GM19467 (cell line): ENCODE results near the gene WFDC10B.
"Not testable (repeated sequence)": the region's sequence is repeated elsewhere in the genome, so short reads cannot be mapped to it uniquely, and the experiment has no call there.

ENCODE experiments used
- ATAC-seq: cut with Tn5 transposase; IDR thresholded peaks from one replicate; pipeline ENCODE4 v1.9.1; 2021; ENCODE audit warnings: mild to moderate bottlenecking, moderate library complexity; ENCODE audit not compliant: unreplicated experiment

The WFDC10B gene

DNA sequence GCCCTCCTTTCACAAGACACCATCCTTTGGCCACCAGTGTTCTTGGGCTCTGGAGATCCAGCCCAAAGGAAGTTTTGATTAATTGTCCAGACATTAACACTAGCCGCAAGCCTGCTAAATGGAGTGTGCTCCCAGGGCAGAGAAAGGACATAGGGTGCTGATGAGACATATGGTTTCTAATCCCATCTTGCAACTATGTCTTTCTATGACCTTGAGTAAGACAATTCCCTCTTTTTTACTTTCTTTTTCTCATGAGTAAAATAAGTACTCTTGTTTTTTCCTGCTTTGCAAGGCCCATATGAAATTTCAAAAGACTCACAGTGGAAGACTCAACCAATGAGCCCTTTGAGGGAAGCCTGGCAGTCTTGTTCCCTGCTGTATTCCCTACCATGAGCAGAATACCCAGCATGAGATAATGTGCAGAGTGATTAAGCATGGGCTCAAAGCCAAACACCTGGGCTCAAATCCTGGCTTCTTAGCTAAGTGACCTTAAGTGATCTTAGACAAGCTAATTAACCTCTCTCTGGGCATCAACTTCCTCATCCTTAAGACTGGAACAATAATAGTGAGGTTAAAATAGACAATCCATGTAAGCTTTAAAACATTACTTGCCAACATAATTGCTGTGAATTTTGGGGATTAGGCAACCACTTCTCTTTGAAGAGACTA, at the start of gene WFDC10B:
Gene WFDC10B (minus strand): TSS at position 51 of the 669 bp plus-strand sequence. CDS start 19,027 bp downstream, outside the sequence.
- ATAC-seq, result no peak

DNA sequence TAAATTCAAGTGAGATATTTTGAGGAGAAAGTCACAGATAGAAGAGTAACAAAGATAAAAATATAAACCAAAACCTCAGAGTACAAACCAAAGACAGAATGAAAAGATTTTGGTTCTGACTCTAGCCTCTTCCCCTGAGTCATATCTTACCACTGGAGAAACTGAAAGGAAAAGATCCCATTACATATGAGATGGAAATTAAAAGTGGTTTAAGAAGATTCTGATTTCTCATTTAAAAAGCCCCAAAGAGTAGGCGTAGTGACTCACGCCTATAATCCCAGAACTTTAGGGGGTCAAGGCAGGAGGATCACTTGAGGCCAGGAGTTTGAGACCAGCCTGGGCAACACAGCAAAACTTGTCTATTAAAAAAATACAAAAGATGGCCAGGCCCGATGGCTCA, 47.9 kb upstream of the WFDC10B start:
- ATAC-seq, result no peak

DNA sequence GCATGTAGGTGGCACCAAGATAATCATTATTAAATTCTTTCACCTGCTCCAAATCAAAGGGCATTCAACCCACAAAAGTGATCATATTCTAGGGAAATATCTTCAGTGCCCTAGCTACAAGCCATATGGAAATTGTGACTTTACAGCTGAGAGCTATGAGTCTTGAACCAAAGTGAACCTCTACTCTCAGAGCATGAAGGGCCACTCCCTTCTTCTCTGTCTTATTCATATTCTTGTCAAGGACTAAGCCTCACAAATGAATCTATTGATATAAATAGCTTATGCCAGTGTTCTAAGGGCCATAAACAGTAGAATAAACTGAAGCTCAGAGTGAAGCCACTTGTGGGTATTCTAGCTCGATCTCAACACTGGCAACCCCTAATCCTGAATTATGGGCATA, 46.9 kb upstream of the WFDC10B start:
- no peak for ATAC-seq

DNA sequence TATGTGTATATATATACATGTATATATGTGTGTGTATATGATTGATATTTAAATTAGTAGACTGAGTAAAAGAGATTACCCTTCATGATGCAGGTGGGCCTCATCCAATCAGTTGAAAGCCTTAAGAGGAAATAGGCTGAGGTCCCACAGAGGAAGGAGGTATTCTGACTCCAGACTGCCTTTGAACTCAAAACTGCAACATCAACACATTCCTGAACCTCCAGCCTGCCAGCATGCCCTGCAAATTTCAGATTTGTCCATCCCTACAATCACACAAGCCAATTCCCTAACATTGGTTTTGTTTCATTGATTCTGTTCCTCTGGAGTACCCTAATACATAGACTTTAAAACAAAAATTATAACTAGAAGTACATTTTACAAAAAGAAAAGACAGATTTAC, 40.2 kb upstream of the WFDC10B start:
- no peak for ATAC-seq

DNA sequence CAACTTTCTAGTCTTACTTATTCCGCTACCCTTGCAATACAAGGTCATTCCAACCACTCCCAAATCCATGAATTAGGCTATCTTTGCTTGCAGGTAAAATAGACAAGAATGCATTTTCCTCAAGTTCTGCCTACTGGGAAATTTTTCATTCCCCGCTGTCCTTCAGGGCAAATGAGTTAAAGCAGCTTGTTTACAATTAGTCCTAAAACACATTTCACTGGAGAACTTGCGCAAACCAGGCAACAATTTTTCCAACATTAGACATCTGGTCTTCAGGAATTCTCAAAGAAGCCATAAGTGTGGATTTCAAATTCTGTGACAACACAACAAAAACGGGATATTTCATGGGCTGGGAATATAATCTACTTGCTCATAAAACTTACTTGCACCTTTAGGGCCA, 37.8 kb upstream of the WFDC10B start:
- ATAC-seq, result no peak

DNA sequence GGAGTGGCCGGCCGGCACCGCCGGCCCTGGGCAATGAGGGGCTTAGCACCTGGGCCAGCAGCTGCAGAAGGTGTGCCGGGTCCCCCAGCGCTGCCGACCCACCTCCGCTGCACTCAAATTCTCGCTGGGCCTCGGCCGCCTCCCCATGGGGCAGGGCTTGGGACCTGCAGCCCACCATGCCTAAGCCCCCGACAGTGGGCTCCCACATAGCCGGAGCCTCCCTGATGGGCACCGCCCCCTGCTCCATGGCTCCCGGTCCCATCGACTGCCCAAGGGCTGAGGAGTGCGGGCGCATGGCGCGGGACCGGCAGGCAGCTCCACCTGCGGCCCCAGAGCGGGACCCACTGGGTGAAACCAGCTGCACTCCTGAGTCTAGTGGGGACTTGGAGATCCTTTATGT, 31.2 kb upstream of the WFDC10B start:
- ATAC-seq, result no peak

DNA sequence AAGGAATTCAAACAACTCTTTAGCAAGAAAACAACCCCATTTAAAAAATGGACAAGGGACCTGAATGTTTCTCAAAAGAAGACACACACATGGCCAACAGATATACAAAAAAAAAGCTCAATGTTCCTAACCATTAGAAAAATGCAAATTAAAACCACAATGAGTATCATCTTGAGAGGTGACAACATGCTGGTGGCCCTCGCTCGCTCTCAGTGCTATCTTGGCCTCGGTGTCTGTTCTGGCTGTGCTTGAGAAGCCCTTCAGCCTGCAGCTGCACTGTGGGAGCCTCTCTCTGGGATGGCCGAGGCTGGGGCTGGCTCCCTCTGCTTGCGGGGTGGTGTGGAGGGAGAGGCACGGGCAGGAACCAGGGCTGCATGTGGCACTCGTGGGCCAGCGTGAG, 30.7 kb upstream of the WFDC10B start:
- no peak for ATAC-seq

DNA sequence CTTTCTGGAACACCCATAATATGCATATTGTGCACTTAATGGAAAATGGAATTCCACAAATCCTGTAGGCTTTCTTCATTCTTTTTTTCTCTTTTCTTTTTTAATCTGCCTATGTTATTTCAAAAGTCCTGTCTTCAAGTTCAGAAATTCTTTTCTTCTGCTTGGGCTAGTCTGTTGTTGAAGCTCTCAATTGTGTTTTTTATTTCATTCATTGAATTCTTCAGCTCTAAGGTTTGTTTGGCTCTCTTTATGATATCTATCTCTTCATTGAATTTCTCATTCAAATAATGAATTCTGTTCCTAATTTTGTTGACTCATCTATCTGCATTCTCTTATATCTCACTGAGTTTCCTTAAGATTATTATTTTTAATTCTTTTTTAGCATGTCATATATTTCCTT, 27.4 kb upstream of the WFDC10B start:
- ATAC-seq, result no peak

DNA sequence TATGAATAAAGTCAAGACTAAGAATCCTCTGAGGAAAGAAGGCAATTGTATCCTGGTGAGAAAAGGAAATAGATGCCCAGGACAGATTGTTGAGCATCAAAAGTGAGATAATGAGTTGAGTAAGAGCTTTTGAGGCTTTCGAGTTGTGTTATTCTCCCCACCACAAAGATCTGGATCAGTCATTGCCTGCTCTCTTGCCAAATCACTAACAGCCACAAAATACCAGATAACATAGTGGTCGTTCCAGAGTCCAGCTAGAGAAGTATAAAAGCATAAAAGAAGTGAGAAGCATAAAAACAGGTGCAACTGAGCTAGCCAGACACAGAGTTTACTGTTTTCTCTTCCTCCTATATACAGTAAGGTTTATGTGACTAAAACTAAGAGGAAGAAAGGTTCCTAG, 22.2 kb upstream of the WFDC10B start:
- no peak for ATAC-seq

DNA sequence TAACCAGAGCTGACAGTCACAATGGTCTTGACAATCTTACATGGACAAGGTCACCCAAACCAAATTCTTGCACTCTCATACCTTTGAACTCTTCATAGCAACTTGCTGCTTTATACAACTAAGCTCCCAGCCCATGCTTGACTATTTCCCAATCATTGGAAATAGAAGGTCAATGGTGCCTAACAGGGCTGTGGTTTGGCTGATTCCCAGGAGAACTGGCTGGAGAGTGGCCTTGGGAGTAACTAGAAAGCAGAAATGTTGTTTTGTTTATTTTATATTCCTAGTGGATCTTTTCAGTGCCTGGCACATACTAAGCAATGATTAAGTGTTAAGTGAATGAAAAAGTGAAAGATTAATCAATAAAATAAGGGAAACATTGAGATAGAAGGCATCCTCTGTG, 20.3 kb upstream of the WFDC10B start:
- ATAC-seq, result no peak

DNA sequence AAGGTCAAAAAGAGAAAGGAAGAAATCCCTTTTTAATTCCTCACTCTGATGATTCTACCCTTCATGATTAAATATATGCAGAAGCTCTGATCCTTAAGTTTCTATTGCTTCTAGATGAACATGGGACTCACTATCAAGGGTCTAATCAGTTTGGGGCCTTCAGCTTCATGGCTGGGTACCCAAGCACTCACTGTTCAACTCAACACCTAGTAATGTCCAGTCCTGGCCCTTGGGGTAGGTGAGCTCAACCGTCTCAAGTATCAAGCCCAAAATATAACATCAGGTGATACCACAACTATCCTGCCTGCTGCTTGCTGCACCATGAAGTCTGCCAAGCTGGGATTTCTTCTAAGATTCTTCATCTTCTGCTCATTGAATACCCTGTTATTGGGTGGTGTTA, 17.2 kb upstream of the WFDC10B start, which contains the start of gene SPINT4:
Gene SPINT4 (plus strand): TSS at position 301 of the 400 bp plus-strand sequence. CDS start 21 bp downstream, at position 322.
- no peak for ATAC-seq

DNA sequence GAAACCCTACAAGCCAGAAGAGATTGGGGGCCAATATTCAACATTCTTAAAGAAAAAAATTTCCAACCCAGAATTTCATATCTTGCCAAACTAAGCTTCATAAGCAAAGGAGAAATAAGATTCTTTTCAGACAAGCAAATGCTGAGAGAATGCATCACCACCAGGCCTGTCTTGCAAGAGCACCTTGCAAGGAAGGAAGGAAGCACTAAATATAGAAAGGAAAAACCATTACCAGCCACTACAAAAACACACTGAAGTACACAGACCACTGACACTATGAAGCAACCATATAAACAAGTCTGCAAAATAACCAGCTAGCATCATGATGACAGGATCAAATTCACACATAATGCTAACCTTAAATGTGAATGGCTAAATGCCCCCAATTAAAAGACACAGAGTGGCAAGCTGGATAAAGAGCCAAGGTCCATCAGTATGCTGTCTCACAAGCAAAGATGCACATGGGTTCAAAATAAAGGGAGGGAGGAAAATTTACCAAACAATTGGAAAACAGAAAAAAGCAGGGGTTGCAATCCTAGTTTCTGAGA, 11.4 kb upstream of the WFDC10B start:
- ATAC-seq, result not testable (repeated sequence)

DNA sequence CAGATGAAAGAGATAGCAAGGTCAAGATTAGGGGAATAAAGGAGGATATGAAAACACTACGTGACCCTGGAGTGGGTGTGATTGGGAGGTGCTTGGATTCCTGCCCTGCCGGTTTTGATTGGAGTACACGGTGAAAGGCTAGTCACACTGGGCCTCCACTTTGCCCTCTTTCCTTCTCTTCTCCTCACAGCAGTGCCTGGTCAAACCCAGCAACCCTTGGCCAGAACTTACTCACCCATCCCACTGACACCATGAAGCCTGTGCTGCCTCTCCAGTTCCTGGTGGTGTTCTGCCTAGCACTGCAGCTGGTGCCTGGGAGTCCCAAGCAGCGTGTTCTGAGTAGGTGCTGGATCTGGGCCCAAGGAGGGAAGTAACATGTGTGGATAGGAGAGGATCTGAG, 2.9 kb downstream of the WFDC10B start, which contains the start of gene WFDC13:
Gene WFDC13 (plus strand): TSS at position 166 of the 400 bp plus-strand sequence. CDS start 86 bp downstream, at position 252.
- no peak for ATAC-seq

DNA sequence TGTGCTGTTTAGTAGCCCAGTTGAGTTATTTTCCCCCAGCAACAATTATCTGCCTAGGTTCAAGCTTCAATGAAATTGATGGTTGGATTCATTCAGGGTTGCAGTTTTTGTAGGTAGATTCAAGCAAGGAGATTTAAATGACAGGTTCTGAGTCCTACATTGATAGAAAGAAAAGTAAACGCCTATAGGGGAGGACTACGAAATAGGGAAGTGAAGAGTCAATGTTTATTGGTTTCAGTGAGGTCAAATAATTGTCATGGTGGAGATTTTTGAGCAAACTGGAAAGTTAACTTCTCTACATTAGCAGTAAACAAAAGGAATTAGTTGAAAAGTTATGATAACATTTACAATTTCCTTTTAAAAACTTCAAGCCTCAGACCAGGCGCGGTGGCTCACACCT, 3.7 kb downstream of the WFDC10B start:
- ATAC-seq, result no peak

DNA sequence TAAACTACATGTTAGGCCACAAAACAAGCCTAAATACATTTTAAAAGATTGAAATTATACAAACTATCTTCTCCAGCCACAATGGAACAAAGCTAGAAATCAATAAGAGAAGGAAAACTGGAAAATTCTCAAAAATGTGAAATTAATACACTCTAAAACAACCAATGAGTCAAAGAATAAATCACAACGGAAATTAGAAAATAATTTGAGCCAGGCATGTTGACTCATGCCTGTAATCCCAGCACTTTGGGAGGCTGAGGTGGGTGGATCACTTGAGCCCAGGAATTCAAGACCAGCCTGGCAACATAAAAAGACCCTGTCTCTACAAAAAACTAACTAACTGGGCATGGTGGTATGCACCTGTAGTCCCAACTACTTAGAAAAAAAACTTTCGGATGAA, 9.3 kb downstream of the WFDC10B start:
- no peak for ATAC-seq

DNA sequence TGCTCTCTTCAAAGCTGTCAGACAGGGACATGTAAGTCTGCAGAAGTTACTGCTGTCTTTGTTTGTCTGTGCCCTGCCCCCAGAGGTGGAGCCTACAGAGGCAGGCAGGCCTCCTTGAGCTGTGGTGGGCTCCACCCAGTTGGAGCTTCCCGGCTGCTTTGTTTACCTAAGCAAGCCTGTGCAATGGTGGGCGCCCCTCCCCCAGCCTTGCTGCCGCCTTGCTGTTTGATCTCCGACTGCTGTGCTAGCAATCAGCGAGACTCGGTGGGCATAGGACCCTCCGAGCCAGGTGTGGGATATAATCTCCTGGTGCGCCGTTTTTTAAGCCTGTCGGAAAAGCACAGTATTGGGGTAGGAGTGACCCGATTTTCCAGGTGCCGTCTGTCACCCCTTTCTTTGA, 11.5 kb downstream of the WFDC10B start:
- ATAC-seq, result not testable (repeated sequence)

DNA sequence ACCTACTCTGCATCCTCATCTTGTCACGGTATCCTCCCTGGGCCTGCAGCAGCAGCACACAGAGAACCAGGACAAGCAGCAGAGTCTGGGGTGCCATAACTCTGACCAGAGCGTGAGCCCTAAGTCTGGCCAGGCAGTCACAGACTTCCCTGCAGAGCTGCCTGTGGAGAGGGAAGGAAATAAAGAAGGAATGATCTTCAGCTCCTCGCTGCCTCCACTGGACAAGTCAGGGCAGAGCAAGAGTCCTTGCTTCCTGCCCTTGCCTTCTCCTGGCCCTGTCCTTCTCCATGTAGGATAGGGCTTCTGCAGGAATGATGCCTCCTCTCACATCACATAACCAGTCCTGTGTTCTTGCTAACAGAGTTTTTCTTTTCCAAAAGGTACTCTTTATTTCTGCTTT, 18.9 kb downstream of the WFDC10B start:
- no peak for ATAC-seq

DNA sequence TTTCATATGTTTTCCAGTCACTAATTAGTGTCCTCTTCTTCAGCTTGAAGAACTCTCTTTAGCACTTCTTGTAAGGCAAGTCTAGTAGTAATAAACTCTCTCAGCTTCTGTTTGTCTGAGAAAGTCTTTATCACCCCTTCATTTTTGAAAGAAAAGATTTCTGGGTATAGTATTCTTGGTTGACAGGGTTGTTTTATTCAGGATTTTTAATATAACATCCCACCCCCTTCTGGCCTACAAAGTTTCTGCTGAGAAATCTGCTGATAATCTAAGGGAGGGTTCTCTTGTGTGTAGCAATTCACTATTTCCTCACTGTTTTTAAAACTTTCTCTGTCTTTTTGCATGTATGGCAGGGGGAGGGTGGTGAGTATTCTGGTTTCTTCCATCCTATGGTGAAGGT, 25.2 kb downstream of the WFDC10B start:
- ATAC-seq, result no peak

DNA sequence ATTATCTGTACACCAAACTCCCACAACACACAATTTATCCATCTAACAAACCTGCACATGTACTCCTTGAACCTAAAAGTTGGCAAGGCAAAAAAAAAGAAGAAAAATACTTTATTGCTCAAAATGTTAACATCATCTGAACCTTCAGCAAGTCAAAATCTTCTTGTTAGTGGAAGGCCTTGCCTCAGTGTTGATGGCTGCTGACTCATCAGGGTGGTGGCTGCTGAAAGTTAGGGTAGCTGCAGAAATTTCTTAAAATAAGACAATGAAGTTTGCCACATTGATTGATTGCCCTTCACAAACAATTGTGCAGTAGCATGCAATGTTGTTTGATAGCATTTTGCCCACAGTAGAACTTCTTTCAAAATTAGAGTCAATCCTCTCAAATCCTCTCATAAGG, 32.1 kb downstream of the WFDC10B start:
- no peak for ATAC-seq

DNA sequence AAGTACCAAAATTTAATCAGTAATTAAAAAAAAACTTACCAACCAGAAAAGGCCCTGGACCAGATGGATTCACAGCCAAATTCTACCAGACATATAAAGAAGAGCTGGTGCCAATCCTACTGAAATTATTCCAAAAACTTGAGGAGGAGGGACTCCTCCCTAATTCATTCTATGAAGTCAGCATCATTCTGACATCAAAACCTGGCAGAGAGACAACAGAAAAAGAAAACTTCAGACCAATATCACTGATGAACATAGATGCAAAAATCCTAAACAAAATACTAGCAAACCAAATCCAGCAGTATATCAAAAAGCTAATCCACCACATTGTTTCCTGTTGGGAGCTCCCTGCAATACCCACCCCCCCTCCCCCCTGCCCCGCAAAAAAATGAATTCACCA, 34.7 kb downstream of the WFDC10B start, which contains the start of gene WFDC11:
Gene WFDC11 (minus strand): TSS at position 101 of the 400 bp plus-strand sequence. CDS start 19,639 bp downstream, outside the sequence.
- ATAC-seq, result no peak

DNA sequence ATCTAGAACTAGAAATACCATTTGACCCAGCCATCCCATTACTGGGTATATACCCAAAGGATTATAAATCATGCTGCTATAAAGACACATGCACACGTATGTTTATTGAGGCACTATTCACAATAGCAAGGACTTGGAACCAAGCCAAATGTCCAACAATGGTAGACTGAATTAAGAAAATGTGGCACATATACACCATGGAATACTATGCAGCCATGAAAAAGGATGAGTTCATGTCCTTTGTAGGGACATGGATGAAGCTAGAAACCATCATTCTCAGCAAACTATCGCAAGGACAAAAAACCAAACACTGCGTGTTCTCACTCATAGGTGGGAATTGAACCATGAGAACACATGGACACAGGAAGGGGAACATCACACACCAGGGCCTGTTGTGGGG, 47.8 kb downstream of the WFDC10B start:
- not testable (repeated sequence) for ATAC-seq

DNA sequence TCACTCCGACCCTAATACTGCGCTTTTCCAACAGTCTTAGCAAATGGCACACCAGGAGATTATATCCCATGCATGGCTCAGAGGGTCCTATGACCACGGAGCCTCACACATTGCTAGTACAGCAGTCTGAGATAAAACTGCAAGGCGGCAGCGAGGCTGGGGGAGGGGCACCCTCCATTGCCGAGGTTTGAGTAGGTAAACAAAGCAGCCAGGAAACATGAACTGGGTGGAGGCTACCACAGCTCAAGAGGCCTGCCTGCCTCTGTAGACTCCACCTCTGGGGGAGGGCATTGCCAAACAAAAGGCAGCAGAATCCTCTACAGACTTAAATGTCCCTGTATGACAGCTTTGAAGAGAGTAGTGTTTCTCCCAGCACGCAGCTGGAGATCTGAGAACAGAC, 53.1 kb downstream of the WFDC10B start:
- ATAC-seq, result not testable (repeated sequence)
